Right lobe of liver (tissue), 6 donors: ENCODE results near the gene NEIL1. TPM values are rescaled to one million over a fixed set of nuclear protein-coding genes. Genes with fewer than 3 reads are reported as not detected.
"Not testable (repeated sequence)": the region's sequence is repeated elsewhere in the genome, so short reads cannot be mapped to it uniquely, and the experiment has no call there.

Experiments used
- ATAC-seq, 4 donors: fragments of 200-7000 bp; cut with Tn5 transposase; one replicate each; pipeline ENCODE4 v1.9.1; 2020; ENCODE audit warnings: mild to moderate bottlenecking in 4 of 4, moderate library complexity in 4 of 4
- DNase-seq, 3 donors: peaks; one replicate each; pipeline ENCODE4 v3.0.0-alpha.2; 2020
- H3K27ac ChIP-seq, 3 donors: fragments of 200-600 bp; one replicate each; pipeline ENCODE4 v1.8.0; 2022
- H3K27me3 ChIP-seq, 2 donors: fragments of 200-600 bp; one replicate each; pipeline ENCODE4 v1.8.0; 2022
- H3K36me3 ChIP-seq, 4 donors: fragments of 200-600 bp; sonication (generic) in 1 of 4; one replicate each; pipeline versions ENCODE4 v1.5.1 to v1.8.0; 2017 to 2022; ENCODE audit warnings: control low read depth in 1 of 4
- H3K4me1 ChIP-seq, 4 donors: fragments of 200-600 bp; sonication (generic) in 1 of 4; one replicate each; pipeline versions ENCODE4 v1.5.1 to v1.8.0; 2017 to 2022; ENCODE audit warnings: control low read depth in 1 of 4
- H3K4me3 ChIP-seq, 3 donors: fragments of 200-600 bp; one replicate each; pipeline ENCODE4 v1.8.0; 2022
- H3K9me3 ChIP-seq, 4 donors: fragments of 200-600 bp; sonication (generic) in 1 of 4; one replicate each; pipeline versions ENCODE4 v1.5.1 to v1.8.0; 2017 to 2022; ENCODE audit warnings: control low read depth in 1 of 4
- CTCF ChIP-seq, 4 donors: fragments of 200-600 bp in 3 of 4; fragments of 450-650 bp in 1 of 4; IDR thresholded peaks; one replicate each; pipeline versions ENCODE4 v1.5.1 to v1.8.0; 2016 to 2022; ENCODE audit warnings: antibody characterized with exemption in 4 of 4, mild to moderate bottlenecking in 2 of 4
- POLR2A ChIP-seq: fragments of 450-650 bp; IDR thresholded peaks from one replicate; pipeline ENCODE4 v1.6.1; 2017; ENCODE audit warnings: antibody characterized with exemption, mild to moderate bottlenecking
- WGBS: methylation state at CpG from one replicate; pipeline ENCODE4 v1.1.6; 2018; ENCODE audit warnings: low coverage, low lambda C conversion rate; ENCODE audit not compliant: insufficient coverage; ENCODE audit errors: missing lambda C conversion rate; 5-methylcytosine and 5-hydroxymethylcytosine counted together
- intact Hi-C, 2 donors: fragments of 100-400 bp; cut with DNase I; formaldehyde crosslinking; loops; one replicate each; pipeline versions ENCODE4 v1.11.2 to v1.14.1; 2022
- long read RNA-seq: library from polyadenylated mRNA; unstranded; transcript quantifications from one replicate; pipeline ENCODE4 v2.0.0, GENCODE V29; 2019
- total RNA-seq, 6 experiments: library from RNA; depleted of rRNA in 2 of 6; stranded (reverse); fragments of >200 nt in 2 of 6; fragmentation: NEBNext Ultra II Directional in 3 of 6; extraction: Animal tissue kit (Norgen Biotek cat#: 25700) in 3 of 6; gene quantifications; one replicate each; pipeline versions ENCODE4 v1.1.0 to v1.2.4, GENCODE V29; 2016 to 2023
- donor health status: DM: no; HTN: yes; CAD: no.
- donor health status: DM: no; HTN: no; CAD: no.
- donor health status: DM: no; HTN: no; CAD: no.
- donor health status: DM: no; HTN: yes; CAD: no.
- donor health status: DM: no; HTN: yes; CAD: no.

NEIL1 gene
- 10 to 100 TPM; 16.6 to 32.7 (median 23.7) TPM for total RNA-seq
- long read RNA-seq, partial matches to known transcripts: 0 of 3 reads
- long read RNA-seq, other reads (novel, unspliced or antisense): 3 of 3 reads

- 10% methylated on average over 20 of the region's 20 CpGs for WGBS
- Histone ChIP-seq H3K4me1 (peaks cover 0 to 8% (median 0%) of the 10 kb centered on the region in 4 donors), H3K36me3 (no peaks in the 10 kb centered on the region), H3K4me3 (peak within 1 kb of the TSS; percentile 82 to 94 (median 86)), H3K27ac (peak within 1 kb of the TSS; percentile 18 to 57 (median 52)), H3K9me3 (no peaks in the 10 kb centered on the region), H3K27me3 (no peaks in the 10 kb centered on the region)
- intact Hi-C loops: no loop called here
- ATAC-seq (peak; percentile 14 to 38 (median 22)), DNase-seq (no peak)
- TF ChIP-seq POLR2A (no peak), CTCF (IDR thresholded peaks at IDR 0.05) (no peak)
Measured at GRCh38 chr15:75346796-75347221, at the start of gene NEIL1. Gene NEIL1, plus strand, starts transcription at chr15:75347039. Its CDS starts 1,867 bp downstream, at chr15:75348906.

- H3K4me3 ChIP-seq, H3K36me3 ChIP-seq, intact Hi-C loops, H3K9me3 ChIP-seq, H3K27me3 ChIP-seq, H3K27ac ChIP-seq, H3K4me1 ChIP-seq: not testable (repeated sequence)
- peak; percentile 98 to 99 (median 99) for ATAC-seq
- DNase-seq: peak in 1 of 3 donors; percentile 62
- WGBS: no CpG with 5 or more reads among the region's 13 CpGs
Measured at GRCh38 chr15:75298541-75299310, 48.1 kb upstream of the NEIL1 start.

- peak; percentile 32 to 58 (median 53) for TF ChIP-seq CTCF (IDR thresholded peaks at IDR 0.05)
- H3K9me3 ChIP-seq, H3K4me3 ChIP-seq, H3K36me3 ChIP-seq, H3K27me3 ChIP-seq, H3K4me1 ChIP-seq, H3K27ac ChIP-seq, intact Hi-C loops: not testable (repeated sequence)
- ATAC-seq: peak; percentile 98 to 100 (median 99)
- no CpG with 5 or more reads among the region's 6 CpGs for WGBS
- peak; percentile 62 to 77 (median 69) for DNase-seq
Measured at GRCh38 chr15:75299311-75299688, 47.5 kb upstream of the NEIL1 start.

- intact Hi-C loops: loop anchor here (10.0 kb wide), 2 partner anchors 275 to 285 kb away; partner anchors contain the start of gene PPCDC (in 1 of the 2)
- not testable (repeated sequence) for H3K27ac ChIP-seq, H3K9me3 ChIP-seq, H3K4me1 ChIP-seq, H3K4me3 ChIP-seq, H3K36me3 ChIP-seq, ATAC-seq, DNase-seq, H3K27me3 ChIP-seq
- 62% methylated on average over 6 of the region's 6 CpGs for WGBS
Measured at GRCh38 chr15:75300026-75300425, 46.8 kb upstream of the NEIL1 start.

- ATAC-seq (no peak), DNase-seq (no peak)
- WGBS: 100% methylated on average over 1 of the region's 9 CpGs
- no peaks in the 10 kb centered on the region for H3K27me3 ChIP-seq
- H3K4me3 ChIP-seq: no peak overlapping the region
- H3K36me3 ChIP-seq: no peaks in the 10 kb centered on the region
- H3K9me3 ChIP-seq: no peaks in the 10 kb centered on the region
- no peaks in the 10 kb centered on the region for H3K4me1 ChIP-seq
- TF ChIP-seq CTCF (IDR thresholded peaks at IDR 0.05) (no peak), POLR2A (no peak)
- no peak overlapping the region for H3K27ac ChIP-seq
- intact Hi-C loops: loop anchor here (10.0 kb wide), 2 partner anchors 278 to 288 kb away; partner anchors contain the start of gene PPCDC (in 1 of the 2)
Measured at GRCh38 chr15:75302318-75302717, 44.5 kb upstream of the NEIL1 start.

GRCh38 chr15:75302753-75303152 lies 44.1 kb upstream of the NEIL1 start:
- ATAC-seq, H3K4me3 ChIP-seq, H3K9me3 ChIP-seq, DNase-seq, H3K27me3 ChIP-seq, H3K4me1 ChIP-seq, H3K36me3 ChIP-seq, H3K27ac ChIP-seq: not testable (repeated sequence)
- intact Hi-C loops: loop anchor here (10.0 kb wide), 2 partner anchors 278 to 288 kb away; partner anchors contain the start of gene PPCDC (in 1 of the 2)
- no CpG with 5 or more reads among the region's 4 CpGs for WGBS
